ENCODE measurements around the gene PAIP2. TPM values are rescaled to one million over a fixed set of nuclear protein-coding genes. Genes with fewer than 3 reads are reported as not detected.
"Not testable (repeated sequence)": the region's sequence is repeated elsewhere in the genome, so short reads cannot be mapped to it uniquely, and the experiment has no call there.

PAIP2 gene
- total RNA-seq, 1 experiment from 2014 or later: 70.2 TPM

DNA sequence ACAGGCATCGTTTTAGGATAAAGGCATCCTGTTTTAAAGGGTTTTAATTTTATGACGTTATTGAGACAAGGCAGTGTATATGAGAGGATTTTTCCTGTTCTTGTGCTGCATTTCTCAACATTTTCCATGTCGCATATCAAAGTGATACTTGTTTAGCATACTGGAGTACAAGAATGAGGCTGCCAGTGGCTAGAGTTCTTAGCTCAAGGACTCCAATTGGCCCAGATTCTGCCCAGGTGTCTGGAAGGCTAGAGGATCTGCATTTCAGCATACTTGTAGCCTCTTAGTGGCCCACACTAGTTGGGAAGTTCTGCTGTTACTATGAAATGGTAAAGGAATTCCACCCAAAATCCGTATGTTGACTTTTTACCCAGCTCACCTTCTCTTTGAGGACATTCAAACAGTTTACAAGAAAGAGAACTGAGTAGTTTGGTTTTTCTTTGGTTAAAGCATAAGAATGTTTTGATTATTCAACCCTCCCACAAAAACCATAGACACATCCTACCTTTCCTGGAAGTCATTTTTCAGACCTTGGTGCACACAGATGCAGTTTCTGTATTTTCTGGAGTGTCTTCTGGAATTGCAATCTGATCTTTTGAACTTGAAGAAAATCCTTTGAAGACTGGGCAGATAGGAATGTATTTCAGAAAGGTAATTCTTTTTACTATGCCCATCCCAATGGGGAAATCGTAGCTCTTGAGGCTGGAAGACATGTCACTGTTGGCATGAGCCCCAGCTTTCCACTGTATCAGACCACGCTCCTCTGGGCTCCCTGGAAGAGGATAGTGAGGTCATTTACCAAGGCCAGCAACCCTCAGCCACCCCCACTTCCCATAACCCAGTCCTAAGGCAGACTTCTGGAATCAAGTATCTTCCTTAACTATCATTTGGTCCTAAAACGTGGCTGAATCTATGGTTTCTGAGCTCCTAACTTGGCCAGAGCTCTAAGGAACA, 30.1 kb downstream of the PAIP2 start:
- in situ Hi-C loops (cut with HindIII; ENCODE audit: low sequenced_read_pairs): no loop called here
- no peak for DNase-seq (ENCODE audit: low spot score)

DNA sequence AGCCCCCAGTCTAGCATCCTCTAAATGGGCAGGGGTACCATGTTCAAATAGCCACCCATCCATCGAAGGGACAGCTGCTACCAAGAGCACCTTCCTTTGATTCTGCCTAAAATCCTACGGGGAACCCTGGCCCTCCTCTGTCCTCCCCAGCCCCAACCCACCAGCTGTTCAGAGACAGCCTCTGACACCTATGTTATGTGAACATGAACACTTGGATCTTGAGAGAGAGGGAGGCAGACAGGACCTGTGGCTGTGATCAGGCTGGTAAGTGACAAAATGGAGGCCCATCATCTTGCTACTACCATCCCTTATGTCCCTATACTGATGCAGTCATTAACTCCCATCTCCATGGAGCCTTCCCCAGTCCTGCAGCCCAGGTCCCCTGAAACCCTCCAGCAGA, 33.3 kb downstream of the PAIP2 start:
- no peak for DNase-seq (ENCODE audit: low spot score)
- in situ Hi-C loops (cut with HindIII; ENCODE audit: low sequenced_read_pairs): no loop called here

GRCh38 chr5:139376364-139376763, 34.7 kb downstream of the PAIP2 start:
- no peak for DNase-seq (ENCODE audit: low spot score)
- in situ Hi-C loops (cut with HindIII; ENCODE audit: low sequenced_read_pairs): no loop called here

DNA sequence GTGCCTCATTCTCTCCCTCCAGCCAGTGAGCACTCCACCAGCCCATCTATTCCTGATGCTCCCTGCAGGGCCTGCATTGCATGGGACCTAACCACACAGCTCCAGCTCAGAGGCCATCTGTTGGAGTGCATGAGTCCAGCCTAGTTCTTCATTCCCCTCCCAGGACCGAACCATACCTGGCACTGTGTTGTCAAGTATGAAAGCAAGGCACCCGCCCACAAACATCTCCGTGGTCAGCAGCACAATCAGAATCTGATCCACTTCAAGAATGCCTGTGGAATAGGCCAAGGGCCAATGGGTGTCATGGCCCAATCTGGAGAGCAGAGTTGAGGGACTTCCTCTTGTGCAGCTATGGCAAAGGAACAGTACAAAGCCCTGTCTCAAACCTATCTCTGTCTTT, 35.6 kb downstream of the PAIP2 start:
- in situ Hi-C loops (cut with HindIII; ENCODE audit: low sequenced_read_pairs): no loop called here
- no peak for DNase-seq (ENCODE audit: low spot score)

- DNase-seq (ENCODE audit: low spot score): no peak
- in situ Hi-C loops (cut with HindIII; ENCODE audit: low sequenced_read_pairs): no loop called here
These were observed 36.6 kb downstream of the PAIP2 start for GRCh38 chr5:139378101-139378825.

GRCh38 chr5:139378941-139379361, 37.3 kb downstream of the PAIP2 start:
- in situ Hi-C loops (cut with HindIII; ENCODE audit: low sequenced_read_pairs): no loop called here
- DNase-seq (ENCODE audit: low spot score): no peak

DNA sequence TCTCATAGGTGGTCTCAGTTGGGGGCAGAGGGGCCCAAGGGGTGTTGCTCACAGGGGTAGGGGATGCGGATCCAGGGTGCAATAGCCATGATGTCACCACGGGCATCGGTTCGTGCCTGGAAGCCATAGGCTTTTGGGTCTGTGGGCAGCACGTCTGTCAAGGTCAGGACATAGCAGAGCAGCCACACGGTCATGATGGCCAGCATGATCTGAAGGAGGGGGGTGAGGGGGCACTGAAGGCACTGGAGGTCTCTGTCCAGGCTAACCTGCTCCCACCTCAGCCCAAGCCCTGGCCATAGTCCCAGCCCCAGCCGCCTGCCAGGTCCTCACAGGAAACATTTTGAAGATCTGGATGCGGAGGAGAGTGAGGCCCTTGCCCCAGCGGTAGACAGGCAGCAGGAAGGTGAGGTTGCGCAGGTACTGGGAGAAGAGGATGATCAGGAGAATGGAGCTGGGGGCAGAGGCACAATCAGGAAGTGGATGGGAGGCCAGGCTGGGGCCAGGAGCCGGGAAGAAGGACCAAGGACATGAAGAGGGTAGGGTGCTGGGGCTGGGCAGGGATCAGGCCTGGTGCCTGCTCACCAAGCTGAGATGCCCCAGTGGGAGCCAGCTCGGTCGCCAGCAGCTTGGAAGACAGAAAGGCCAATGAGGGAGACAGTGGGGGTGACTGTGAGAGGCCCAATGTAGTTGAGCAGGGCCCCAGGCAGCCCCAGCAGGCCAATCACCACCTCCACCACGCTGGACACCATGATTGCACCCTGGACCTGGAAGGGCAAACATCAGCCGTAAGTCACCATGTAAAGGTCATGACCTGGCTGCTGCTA, 38.2 kb downstream of the PAIP2 start:
- DNase-seq (ENCODE audit: low spot score): no peak
- in situ Hi-C loops (cut with HindIII; ENCODE audit: low sequenced_read_pairs): no loop called here

DNA sequence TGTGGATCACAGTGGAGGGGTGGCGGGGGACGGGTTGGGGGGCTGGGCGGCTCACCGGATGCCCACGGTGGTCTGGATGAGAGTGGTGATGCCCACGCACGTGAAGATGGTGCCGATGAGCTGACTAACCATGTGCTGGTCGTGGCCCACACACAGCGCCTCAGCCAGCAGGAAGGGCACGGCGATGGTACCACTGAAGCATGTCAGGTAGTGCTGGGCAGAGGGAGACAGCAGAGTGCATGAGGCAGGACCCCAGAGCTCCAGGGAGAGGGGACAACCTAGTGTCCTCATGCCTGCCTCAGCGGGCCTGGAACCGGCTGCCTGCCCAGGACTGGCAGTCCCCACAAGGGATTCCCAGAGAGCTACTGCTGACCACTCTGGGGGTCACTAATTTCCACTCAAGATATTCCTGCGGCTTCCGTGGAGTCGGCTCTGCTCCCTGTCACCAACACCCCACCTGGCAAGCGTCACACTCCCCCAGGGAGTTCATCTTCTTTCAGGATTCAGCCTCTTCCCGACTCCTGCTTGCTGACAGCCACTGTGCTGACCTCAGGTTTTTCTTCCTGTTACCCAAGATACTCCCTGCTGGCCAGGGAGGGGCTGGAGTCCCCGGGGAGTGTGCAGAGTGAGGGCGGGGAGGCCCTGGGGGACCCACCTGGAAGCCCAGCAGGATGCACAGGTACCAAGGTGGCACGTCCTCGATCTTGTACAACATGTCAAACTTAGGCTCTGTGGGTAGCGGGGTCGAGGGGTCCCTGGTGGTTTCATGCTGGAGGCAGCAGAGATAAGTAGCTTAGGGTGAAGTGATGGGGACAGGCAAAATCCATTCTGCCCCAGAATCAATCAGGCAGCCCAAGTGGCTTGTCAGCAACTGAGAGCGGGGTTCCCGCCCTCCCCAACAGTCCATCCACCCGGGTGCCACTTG, 40.4 kb downstream of the PAIP2 start:
- in situ Hi-C loops (cut with HindIII; ENCODE audit: low sequenced_read_pairs): no loop called here
- no peak for DNase-seq (ENCODE audit: low spot score)

DNA sequence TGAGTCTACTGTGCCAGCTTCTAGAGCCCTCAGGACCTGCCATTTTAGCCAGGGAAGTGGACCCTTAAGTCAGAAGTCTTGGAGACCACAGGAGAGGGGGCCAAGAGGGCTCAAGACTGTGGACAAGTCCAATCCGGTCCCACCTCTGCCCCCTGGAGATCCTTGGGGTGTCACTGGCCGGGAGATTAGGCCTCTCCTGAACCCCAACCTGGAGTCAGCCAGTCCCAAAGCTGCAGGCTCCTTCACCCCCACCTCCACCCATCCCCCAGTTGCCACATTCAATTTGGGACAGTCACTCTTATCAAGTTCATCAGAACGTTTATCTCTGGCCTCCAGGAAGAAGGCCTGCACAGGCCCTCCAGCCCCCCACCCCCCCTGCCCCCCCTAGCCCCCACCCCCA, 41.2 kb downstream of the PAIP2 start:
- in situ Hi-C loops (cut with HindIII; ENCODE audit: low sequenced_read_pairs): no loop called here
- no peak for DNase-seq (ENCODE audit: low spot score)

DNA sequence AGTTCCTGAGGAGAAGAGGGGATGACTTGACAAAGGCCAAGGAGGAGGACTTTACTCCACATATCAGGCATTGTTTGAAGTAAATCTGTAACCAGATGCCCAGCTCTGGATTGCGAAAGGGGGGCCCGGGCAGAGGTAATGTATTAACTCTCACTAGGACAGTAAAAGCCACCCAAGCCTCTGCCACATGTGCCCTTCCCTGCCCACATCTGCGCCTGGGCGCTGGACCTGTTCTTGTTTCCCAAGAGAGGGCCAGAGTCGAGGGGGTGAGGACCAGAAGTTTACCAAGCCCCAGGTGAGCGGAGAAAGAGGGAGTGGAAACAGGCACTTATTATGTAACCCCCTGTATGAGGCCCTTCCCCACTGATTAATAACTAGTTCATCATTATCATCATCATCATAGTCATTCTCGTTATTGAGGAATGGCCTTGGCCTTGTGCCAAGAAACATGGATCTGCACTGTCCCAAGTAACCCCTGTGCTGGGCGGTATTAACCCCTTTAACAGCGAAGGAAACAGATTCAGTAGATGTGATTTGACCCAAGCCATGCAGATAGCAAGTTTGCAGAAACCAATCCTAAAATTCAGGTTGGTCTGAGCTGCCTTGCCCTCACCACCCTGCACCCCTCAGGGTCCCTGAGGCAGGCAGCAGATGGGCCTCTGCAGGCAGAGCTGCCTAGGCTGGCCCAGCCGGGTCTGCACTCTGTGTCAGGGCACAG, 41.8 kb downstream of the PAIP2 start, which contains the start of gene SLC23A1:
Gene SLC23A1, minus strand, starts transcription at position 23 of the 718 bp plus-strand sequence. CDS start 44 bp downstream, outside the sequence.
- in situ Hi-C loops (cut with HindIII; ENCODE audit: low sequenced_read_pairs): no loop called here
- DNase-seq (ENCODE audit: low spot score): no peak

DNA sequence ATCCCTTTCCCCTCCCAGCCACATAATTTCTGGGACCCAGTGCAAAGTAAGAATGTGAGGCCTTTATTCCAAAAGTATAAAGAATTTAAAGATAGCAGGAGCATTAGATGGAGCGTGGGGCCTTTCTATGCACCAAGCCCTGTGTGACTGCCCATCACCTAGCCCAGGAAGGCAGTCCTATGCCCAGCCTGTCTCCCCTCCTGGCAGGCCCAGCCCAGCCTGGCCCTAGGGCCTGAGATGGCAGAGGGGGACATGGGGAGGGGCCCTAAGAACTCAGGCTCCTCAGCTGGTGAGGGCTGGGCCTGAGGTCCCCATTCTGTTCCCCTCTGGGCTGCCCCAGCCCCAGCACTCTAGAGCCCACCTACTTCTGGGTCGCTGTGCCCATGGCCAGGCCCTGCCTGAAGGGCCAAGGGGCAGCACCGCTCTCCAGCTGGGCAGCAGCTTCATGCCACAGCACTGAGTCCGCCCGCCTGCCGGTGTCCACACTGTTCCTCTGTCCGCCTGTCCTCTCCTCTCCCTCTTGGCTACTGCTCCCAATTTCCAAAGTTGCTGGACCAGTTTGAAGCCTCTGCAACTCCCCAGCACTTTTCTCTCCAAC, 42.4 kb downstream of the PAIP2 start:
- in situ Hi-C loops (cut with HindIII; ENCODE audit: low sequenced_read_pairs): no loop called here
- no peak for DNase-seq (ENCODE audit: low spot score)

DNA sequence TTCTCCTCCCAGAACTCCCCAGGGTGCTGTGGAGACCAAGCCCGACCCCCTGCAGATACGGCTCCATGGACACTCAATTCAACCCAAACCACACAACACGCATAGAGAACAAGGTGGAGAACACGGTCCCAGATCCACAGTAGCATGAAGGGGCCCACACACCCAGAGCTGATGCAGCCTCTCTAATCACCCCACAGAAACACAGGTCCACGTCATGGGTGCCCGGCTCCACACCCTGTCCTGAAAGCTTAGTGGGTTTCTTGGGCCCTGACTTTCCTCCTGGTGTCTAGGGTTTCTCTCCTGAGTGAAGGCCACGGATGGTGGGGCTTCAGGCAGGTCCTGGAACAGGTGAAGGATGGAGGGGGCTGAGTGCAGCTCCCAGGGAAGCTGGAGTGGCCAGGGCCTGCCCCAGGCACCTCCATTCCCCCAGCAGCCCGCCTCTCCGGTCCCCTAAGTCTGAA, 43.0 kb downstream of the PAIP2 start:
- no peak for DNase-seq (ENCODE audit: low spot score)
- in situ Hi-C loops (cut with HindIII; ENCODE audit: low sequenced_read_pairs): no loop called here

DNA sequence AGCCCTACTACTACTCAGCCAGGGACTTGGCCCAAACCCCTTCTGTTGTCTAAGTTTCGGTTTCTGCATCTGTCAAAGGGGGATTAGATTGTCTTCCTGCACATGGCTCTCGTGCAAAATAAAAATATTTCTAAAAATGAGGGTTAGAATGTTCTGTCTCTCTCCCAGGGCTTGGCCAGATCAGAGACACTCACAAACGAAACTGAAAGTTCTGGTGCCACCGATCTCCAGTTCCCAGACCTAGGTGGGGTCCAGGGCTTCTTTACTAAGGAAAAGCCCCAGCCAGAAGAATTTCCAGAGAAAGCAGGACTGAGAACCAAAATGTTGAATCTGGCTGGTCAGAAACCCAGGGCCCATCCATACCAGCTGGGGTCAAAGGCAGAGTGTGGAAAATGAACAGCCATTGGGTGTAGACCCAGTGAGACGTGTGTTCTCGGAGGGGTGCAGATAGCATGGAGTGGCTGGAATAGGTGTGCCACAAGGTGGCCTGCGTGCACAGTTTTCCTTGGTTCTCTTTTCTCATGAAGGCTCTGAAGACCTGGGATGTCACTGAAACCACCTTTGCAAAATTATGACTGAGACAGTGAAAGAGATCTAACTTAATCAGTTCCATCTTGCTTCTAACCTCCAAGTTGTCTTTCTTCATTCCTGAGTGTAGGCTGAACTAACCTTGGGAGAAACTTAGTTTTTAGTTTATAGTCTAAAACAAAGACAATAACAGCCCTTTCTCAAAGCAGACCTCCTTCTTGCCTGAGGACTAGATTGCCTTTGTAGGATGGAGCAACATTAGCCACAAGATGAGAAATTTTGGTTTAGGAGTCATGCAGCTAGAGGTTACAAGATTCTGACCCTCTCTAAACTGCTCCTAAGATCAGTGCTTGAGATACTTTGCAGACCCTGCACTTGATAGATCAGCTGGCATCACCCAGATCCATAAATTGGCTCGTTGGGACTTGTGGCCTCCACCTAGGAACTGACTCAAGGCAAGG, 43.7 kb downstream of the PAIP2 start:
- in situ Hi-C loops (cut with HindIII; ENCODE audit: low sequenced_read_pairs): no loop called here

GRCh38 chr5:139386050-139386438, 44.4 kb downstream of the PAIP2 start:
- in situ Hi-C loops (cut with HindIII; ENCODE audit: low sequenced_read_pairs): no loop called here
- no peak for DNase-seq (ENCODE audit: low spot score)

More for the DNA sequence above, 43.7 kb downstream of the PAIP2 start:
- peak; percentile 24 for DNase-seq (ENCODE audit: low spot score)

- in situ Hi-C loops (cut with HindIII; ENCODE audit: low sequenced_read_pairs); DNase-seq (ENCODE audit: low spot score): not testable (repeated sequence)
These were observed 45.3 kb downstream of the PAIP2 start for GRCh38 chr5:139386956-139387355.

DNA sequence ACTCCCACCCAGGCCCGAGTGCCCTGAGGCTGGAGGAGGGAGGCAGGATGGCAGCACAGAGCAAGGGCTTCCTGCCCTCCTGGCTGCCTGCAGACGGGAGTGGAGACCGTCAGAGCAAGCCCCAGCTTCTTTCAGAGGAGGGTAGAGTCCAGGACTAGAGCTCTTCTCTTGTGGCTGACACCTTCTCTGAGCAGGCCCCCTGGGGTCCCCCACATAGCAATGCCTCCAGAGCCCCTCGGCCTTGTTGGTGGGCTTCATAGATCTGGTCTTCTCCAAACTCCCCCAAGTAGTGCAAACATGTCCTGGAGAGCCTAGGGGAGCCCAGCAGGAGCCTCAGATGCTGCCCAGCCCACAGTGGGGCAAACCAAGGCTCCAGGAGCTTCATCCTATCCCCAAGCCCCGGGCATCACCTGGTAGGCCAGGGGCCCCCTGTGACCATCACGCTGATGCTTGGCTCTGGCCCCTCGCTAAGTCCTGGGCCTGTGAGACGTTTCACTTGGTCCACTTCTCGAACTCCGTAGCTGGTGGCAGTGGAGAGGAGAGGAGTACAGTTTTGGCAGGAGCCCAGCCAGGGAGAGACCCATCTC, 46.0 kb downstream of the PAIP2 start:
- no peak for DNase-seq (ENCODE audit: low spot score)
- in situ Hi-C loops (cut with HindIII; ENCODE audit: low sequenced_read_pairs): no loop called here
